ENCODE data around the gene ITPA. TPM values are rescaled to one million over a fixed set of nuclear protein-coding genes. Genes with fewer than 3 reads are reported as not detected.

Gene ITPA
- total RNA-seq, 1 experiment from 2014 or later: 69.2 TPM

DNA sequence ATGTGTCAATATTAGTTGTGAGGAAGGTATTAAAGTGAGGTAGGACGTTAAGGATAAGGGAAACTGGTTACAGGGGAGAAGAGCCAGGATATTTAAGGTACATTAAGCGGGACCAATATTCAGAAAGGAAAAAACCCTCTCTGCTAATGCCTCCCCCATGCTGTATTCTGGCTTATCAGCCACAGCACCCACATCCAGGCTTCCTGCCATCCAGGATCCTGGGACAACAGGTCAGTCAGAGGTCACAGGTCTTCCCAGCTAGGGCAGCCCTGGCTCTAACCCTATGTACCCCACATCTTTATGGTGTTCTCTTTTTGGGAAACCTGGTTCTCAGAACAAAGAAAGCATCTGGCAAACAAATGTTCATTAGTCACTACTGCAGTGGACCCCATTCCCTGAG is 10.1 kb upstream of the ITPA start:
- Histone ChIP-seq H4K20me1 (ENCODE audit: insufficient read depth) (no peaks in the 10 kb centered on the region), H3K4me1 (replicated peaks; ENCODE audit: insufficient read depth) (peaks cover 10% of the 10 kb centered on the region), H3K4me2 (no peak overlapping the region), H3K79me2 (ENCODE audit: low read depth) (peaks cover 24% of the 10 kb centered on the region), H3F3A (ENCODE audit: insufficient read depth, low read depth) (no peaks in the 10 kb centered on the region), H3K9me2 (ENCODE audit: insufficient read depth) (no peaks in the 10 kb centered on the region), H3K27ac (no peak overlapping the region), H3K9me3 (ENCODE audit: insufficient read depth, low read depth) (no peaks in the 10 kb centered on the region), H3K27me3 (ENCODE audit: insufficient read depth, low read depth) (no peaks in the 10 kb centered on the region), H3K4me3 (no peak overlapping the region), H2AFZ (no peak overlapping the region), H3K36me3 (ENCODE audit: low read depth) (no peaks in the 10 kb centered on the region)
- TF ChIP-seq, protein P1, sequence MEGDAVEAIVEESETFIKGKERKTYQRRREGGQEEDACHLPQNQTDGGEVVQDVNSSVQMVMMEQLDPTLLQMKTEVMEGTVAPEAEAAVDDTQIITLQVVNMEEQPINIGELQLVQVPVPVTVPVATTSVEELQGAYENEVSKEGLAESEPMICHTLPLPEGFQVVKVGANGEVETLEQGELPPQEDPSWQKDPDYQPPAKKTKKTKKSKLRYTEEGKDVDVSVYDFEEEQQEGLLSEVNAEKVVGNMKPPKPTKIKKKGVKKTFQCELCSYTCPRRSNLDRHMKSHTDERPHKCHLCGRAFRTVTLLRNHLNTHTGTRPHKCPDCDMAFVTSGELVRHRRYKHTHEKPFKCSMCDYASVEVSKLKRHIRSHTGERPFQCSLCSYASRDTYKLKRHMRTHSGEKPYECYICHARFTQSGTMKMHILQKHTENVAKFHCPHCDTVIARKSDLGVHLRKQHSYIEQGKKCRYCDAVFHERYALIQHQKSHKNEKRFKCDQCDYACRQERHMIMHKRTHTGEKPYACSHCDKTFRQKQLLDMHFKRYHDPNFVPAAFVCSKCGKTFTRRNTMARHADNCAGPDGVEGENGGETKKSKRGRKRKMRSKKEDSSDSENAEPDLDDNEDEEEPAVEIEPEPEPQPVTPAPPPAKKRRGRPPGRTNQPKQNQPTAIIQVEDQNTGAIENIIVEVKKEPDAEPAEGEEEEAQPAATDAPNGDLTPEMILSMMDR (conservative IDR thresholded peaks at IDR 0.05): no peak
- TF ChIP-seq EZH2 (IDR thresholded peaks at IDR 0.05; ENCODE audit: low read depth): no peak
- no peak for DNase-seq
- intact Hi-C loops (cut with micrococcal nuclease; ENCODE audit: unreplicated experiment): no loop called here
- CTCF ChIA-PET: no interaction called here
- POLR2A ChIA-PET (ENCODE audit: unreplicated experiment): no interaction called here
- no TSS peak for BruUV-seq (replicated peaks)

DNA sequence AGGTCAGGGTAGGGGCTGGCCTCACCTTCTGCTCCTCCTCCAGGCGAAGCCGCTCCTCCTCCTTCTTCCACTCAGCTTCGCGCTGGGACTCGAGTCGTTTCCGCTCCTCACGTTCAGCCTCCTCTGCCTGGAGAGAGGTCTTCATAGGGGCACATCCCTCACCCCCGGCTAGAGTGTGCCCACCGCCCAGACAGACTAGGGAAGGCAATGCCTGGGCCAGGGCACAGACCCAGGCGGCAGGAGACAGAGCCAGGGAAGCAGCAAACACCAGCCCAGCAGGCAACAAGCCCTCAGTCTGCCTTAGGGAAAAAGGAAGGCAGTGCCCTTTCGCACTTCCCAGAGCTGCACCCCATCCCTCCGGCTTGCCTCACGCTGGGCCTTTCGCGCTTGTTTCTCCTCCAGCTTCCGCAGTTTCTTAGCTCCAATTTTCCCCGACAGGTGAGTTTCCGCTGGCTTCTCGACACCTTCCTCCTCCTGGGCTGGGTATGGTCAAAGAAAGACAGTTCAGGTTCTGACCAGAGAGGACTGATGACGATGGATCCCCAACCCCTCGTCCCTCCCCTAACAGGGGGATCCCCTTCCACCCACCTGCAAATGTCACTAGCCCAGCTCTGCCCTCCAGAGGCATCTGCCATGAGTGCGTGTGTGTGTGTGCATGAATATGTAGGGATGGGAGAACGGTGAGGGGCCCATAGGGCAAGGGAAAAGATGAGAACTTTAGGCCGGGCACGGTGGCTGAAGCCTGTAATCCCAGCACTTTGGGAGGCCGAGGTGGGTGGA is 9.1 kb upstream of the ITPA start:
- intact Hi-C loops (cut with micrococcal nuclease; ENCODE audit: unreplicated experiment): loop anchor here (10.0 kb wide), 1 partner anchor 145 kb away; no protein-coding TSS in a partner anchor
- TF ChIP-seq EZH2 (IDR thresholded peaks at IDR 0.05; ENCODE audit: low read depth): no peak
- TF ChIP-seq, protein P1 (conservative IDR thresholded peaks at IDR 0.05): no peak

GRCh38 chr20:3202965-3203314 is 6.4 kb upstream of the ITPA start:
- Histone ChIP-seq H4K20me1 (ENCODE audit: insufficient read depth) (no peaks in the 10 kb centered on the region), H3K9me3 (ENCODE audit: insufficient read depth, low read depth) (no peaks in the 10 kb centered on the region), H2AFZ (peak overlapping the region; percentile 85; the same call in 1 of the 2 replicates), H3F3A (ENCODE audit: insufficient read depth, low read depth) (peaks cover under 1% of the 10 kb centered on the region; the same call in 1 of the 2 replicates), H3K4me3 (peak overlapping the region; percentile 89), H3K4me2 (peak overlapping the region; percentile 79), H3K27ac (no peak overlapping the region), H3K27me3 (ENCODE audit: insufficient read depth, low read depth) (no peaks in the 10 kb centered on the region), H3K4me1 (replicated peaks; ENCODE audit: insufficient read depth) (peaks cover 10% of the 10 kb centered on the region), H3K79me2 (ENCODE audit: low read depth) (peaks cover 24% of the 10 kb centered on the region), H3K9me2 (ENCODE audit: insufficient read depth) (no peaks in the 10 kb centered on the region), H3K36me3 (ENCODE audit: low read depth) (no peaks in the 10 kb centered on the region)
- intact Hi-C loops (cut with micrococcal nuclease; ENCODE audit: unreplicated experiment): loop anchor here (10.0 kb wide), 1 partner anchor 148 kb away; no protein-coding TSS in a partner anchor
- ChIA-PET POLR2A (ENCODE audit: unreplicated experiment) (no interaction called here), CTCF (no interaction called here)
- no peak for TF ChIP-seq EZH2 (IDR thresholded peaks at IDR 0.05; ENCODE audit: low read depth)
- TF ChIP-seq, protein P1 (conservative IDR thresholded peaks at IDR 0.05): no peak
- BruUV-seq (replicated peaks): no TSS peak
- no peak for DNase-seq

More for the DNA sequence above, 9.1 kb upstream of the ITPA start:
- no peaks in the 10 kb centered on the region for H3K9me2 ChIP-seq (ENCODE audit: insufficient read depth)
- H3K27ac ChIP-seq: no peak overlapping the region
- no peak overlapping the region for H3K4me2 ChIP-seq
- H3K4me3 ChIP-seq: no peak overlapping the region
- no peak overlapping the region for H2AFZ ChIP-seq
- H4K20me1 ChIP-seq (ENCODE audit: insufficient read depth): no peaks in the 10 kb centered on the region
- H3F3A ChIP-seq (ENCODE audit: insufficient read depth, low read depth): no peaks in the 10 kb centered on the region
- H3K9me3 ChIP-seq (ENCODE audit: insufficient read depth, low read depth): no peaks in the 10 kb centered on the region
- ChIA-PET POLR2A (ENCODE audit: unreplicated experiment) (no interaction called here), CTCF (no interaction called here)
- no peak for DNase-seq
- peaks cover 10% of the 10 kb centered on the region for H3K4me1 ChIP-seq (replicated peaks; ENCODE audit: insufficient read depth)
- H3K79me2 ChIP-seq (ENCODE audit: low read depth): peaks cover 24% of the 10 kb centered on the region
- H3K27me3 ChIP-seq (ENCODE audit: insufficient read depth, low read depth): no peaks in the 10 kb centered on the region
- no TSS peak for BruUV-seq (replicated peaks)
- H3K36me3 ChIP-seq (ENCODE audit: low read depth): no peaks in the 10 kb centered on the region

All from PC-9 (cell line).